Panc1 (cell line): ENCODE measurements around the gene DSCAML1. TPM values are rescaled to one million over a fixed set of nuclear protein-coding genes. Genes with fewer than 3 reads are reported as not detected.
A peak's percentile ranks its signal among the peaks of the same experiment; 100 is the strongest.

Experiments
- ATAC-seq: fragments of 200-7000 bp; cut with Tn5 transposase; 2 replicates; pipeline ENCODE4 v1.9.1; 2020; ENCODE audit warnings: mild to moderate bottlenecking, moderate library complexity
- BruUV-seq: library from RNA; stranded (reverse); fragments of 400-500 nt; replicated peaks from 2 replicates; lab custom pipeline; 2021; lab: Mats Ljungman, UMichigan
- CTCF ChIA-PET: fragments of 300-600 bp; sonication (Branson Sonifier 250); formaldehyde crosslinking; loops from one replicate; lab custom pipeline; 2022; ENCODE audit warnings: antibody characterized with exemption; lab: Charles Lee
- POLR2A ChIA-PET: fragments of 300-600 bp; sonication (Branson Sonifier 250); formaldehyde crosslinking; loops from one replicate; lab custom pipeline; 2022; ENCODE audit warnings: antibody characterized with exemption; lab: Charles Lee
- DNase-seq: peaks from one replicate; pipeline ENCODE4 v3.0.0-alpha.2; 2010; ENCODE audit warnings: low read depth, low spot score
- H3K27ac ChIP-seq: 2 replicates; pipeline ENCODE4 v1.5.1; 2011; ENCODE audit warnings: mild to moderate bottlenecking, low read length, inconsistent platforms
- H3K27me3 ChIP-seq: fragments of 200-500 bp; sonication (Bioruptor generic); 2 replicates; pipeline ENCODE4 v1.6.0; 2014; ENCODE audit warnings: low read length, inconsistent platforms; ENCODE audit not compliant: control insufficient read depth, insufficient read depth
- H3K36me3 ChIP-seq: fragments of 200-500 bp; sonication (Bioruptor generic); 2 replicates; pipeline ENCODE4 v1.5.1; 2014; ENCODE audit warnings: inconsistent platforms, mild to moderate bottlenecking, low read length, moderate library complexity; ENCODE audit not compliant: control insufficient read depth, insufficient read depth
- H3K4me1 ChIP-seq: 2 replicates; pipeline ENCODE4 v1.5.1; 2011; ENCODE audit warnings: inconsistent platforms, mild to moderate bottlenecking, low read length, moderate library complexity; ENCODE audit not compliant: control insufficient read depth, insufficient read depth
- H3K4me3 ChIP-seq, 2 experiments: 2 replicates each; pipeline ENCODE4 v1.5.1; 2011 to 2012; ENCODE audit warnings: low read depth in 2 of 2, low read length in 2 of 2, mild to moderate bottlenecking in 2 of 2, inconsistent platforms in 1 of 2, moderate library complexity in 1 of 2
- H3K9me3 ChIP-seq: fragments of 200-500 bp; sonication (Bioruptor generic); 2 replicates; pipeline ENCODE4 v1.5.1; 2014; ENCODE audit warnings: low read depth, mild to moderate bottlenecking, inconsistent platforms, low read length, moderate library complexity; ENCODE audit not compliant: control insufficient read depth, insufficient read depth
- CTCF ChIP-seq: fragments of 450-650 bp; IDR thresholded peaks from 2 replicates; pipeline ENCODE4 v1.5.1; 2017; ENCODE audit warnings: mild to moderate bottlenecking
- POLR2AphosphoS5 ChIP-seq: IDR thresholded peaks from 2 replicates; pipeline ENCODE4 v1.6.1; 2012; ENCODE audit warnings: mild to moderate bottlenecking, low read depth, low read length, moderate library complexity
- REST ChIP-seq, 2 experiments: IDR thresholded peaks; 2 replicates each; pipeline ENCODE4 v1.6.1; 2011 to 2012; ENCODE audit warnings: low read depth in 2 of 2, control low read depth in 1 of 2, low read length in 1 of 2, mild to moderate bottlenecking in 1 of 2, moderate library complexity in 1 of 2; ENCODE audit not compliant: insufficient read depth in 1 of 2
- SIN3A ChIP-seq: IDR thresholded peaks from 2 replicates; pipeline ENCODE4 v1.6.1; 2012; ENCODE audit warnings: low read depth, mild to moderate bottlenecking, low read length, moderate library complexity, borderline replicate concordance; ENCODE audit not compliant: insufficient read depth
- TCF7L2 ChIP-seq: IDR thresholded peaks from 2 replicates; pipeline ENCODE4 v1.6.1; 2011; ENCODE audit warnings: mild to moderate bottlenecking, low read depth, low read length, inconsistent platforms
- in situ Hi-C: cut with HindIII; loops from 2 replicates; pipeline ENCODE4 v1.10.0; 2016; ENCODE audit warnings: low sequenced_read_pairs, low pct_unique_long_range_greater_than_20kb
- intact Hi-C: fragments of 100-400 bp; cut with micrococcal nuclease; formaldehyde crosslinking; loops from one replicate; pipeline ENCODE4 v1.10.0; 2022; ENCODE audit not compliant: unreplicated experiment
- total RNA-seq: library from RNA; stranded (reverse); gene quantifications from one replicate; pipeline ENCODE4 v1.2.1, GENCODE V29; 2021; ENCODE audit not compliant: unreplicated experiment

The DSCAML1 gene
- total RNA-seq, 1 experiment from 2014 or later = 1.6 TPM

- Histone ChIP-seq H3K36me3 (no peaks in the 10 kb centered on the region), H3K4me3 (no peak overlapping the region), H3K27me3 (no peaks in the 10 kb centered on the region; the same call in 1 of the 2 replicates), H3K27ac (no peak overlapping the region), H3K9me3 (peaks cover 4% of the 10 kb centered on the region), H3K4me1 (no peaks in the 10 kb centered on the region)
- POLR2A ChIA-PET = no interaction called here
- intact Hi-C loops (no loop called here), in situ Hi-C loops (no loop called here)
- DNase-seq (no peak), ATAC-seq (0 out of 2 replicates have a peak, but pooled peaks have one; percentile 9)
- CTCF ChIA-PET = interaction anchor here (1.2 kb wide), 1 partner anchor 22 kb away, joined by 3 read pairs; no protein-coding TSS in a partner anchor
- no peak for TF ChIP-seq SIN3A
- TF ChIP-seq CTCF = no peak
- TF ChIP-seq REST (IDR thresholded peaks at IDR 0.05; ENCODE audit: insufficient read depth in 1 of 2, low read depth in 2 of 2, low read length in 1 of 2) = no peak
- TF ChIP-seq POLR2AphosphoS5 = no peak
- TF ChIP-seq TCF7L2 = no peak
- BruUV-seq = no TSS peak
Observed at GRCh38 chr11:117459123-117459978, 337.7 kb downstream of the DSCAML1 start.

- Histone ChIP-seq H3K27me3 (no peaks in the 10 kb centered on the region; the same call in 1 of the 2 replicates), H3K36me3 (no peaks in the 10 kb centered on the region), H3K4me1 (no peaks in the 10 kb centered on the region), H3K9me3 (peaks cover 7% of the 10 kb centered on the region), H3K27ac (no peak overlapping the region), H3K4me3 (no peak overlapping the region)
- intact Hi-C loops (no loop called here), in situ Hi-C loops (no loop called here)
- ChIA-PET POLR2A (no interaction called here), CTCF (interaction anchor here (1.2 kb wide), 1 partner anchor 21 kb away, joined by 3 read pairs; no protein-coding TSS in a partner anchor)
- DNase-seq (no peak), ATAC-seq (peak; percentile 18)
- no TSS peak for BruUV-seq
- no peak for TF ChIP-seq POLR2AphosphoS5
- TF ChIP-seq REST (IDR thresholded peaks at IDR 0.05; ENCODE audit: insufficient read depth in 1 of 2, low read depth in 2 of 2, low read length in 1 of 2) = no peak
- no peak for TF ChIP-seq CTCF
- no peak for TF ChIP-seq SIN3A
- TF ChIP-seq TCF7L2 = no peak
Observed at GRCh38 chr11:117458275-117459122, 338.5 kb downstream of the DSCAML1 start.
